ENCODE measurements around the gene DNPH1. TPM values are rescaled to one million over a fixed set of nuclear protein-coding genes. Genes with fewer than 3 reads are reported as not detected.
A peak's percentile ranks its signal among the peaks of the same experiment; 100 is the strongest.

The DNPH1 gene
- polyA plus RNA-seq, 4 donors: 29.2 to 87.2 (median 46.4) TPM

DNA sequence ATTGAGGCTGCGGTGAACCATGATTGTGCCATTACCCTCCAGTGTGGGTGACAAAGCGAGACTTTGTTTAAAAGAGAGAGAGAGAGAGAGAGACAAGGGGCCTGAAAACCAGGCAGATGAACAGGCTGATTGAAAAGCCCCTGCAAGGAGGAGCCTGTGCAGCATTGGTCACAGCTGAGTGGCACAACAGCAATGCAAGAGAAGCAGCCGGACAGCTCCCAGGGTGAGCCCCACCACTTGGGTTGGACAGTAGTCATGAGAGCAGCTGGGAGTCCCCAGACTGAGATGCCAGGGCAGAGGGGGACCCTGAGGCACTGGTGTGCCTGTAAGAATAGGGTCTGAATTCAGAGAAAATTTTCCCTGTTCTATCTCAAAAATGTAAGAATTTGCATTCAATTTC is 10.2 kb downstream of the DNPH1 start:
- DNase-seq (ENCODE audit: low read depth in 4 of 4, low spot score in 3 of 4): no peak

DNA sequence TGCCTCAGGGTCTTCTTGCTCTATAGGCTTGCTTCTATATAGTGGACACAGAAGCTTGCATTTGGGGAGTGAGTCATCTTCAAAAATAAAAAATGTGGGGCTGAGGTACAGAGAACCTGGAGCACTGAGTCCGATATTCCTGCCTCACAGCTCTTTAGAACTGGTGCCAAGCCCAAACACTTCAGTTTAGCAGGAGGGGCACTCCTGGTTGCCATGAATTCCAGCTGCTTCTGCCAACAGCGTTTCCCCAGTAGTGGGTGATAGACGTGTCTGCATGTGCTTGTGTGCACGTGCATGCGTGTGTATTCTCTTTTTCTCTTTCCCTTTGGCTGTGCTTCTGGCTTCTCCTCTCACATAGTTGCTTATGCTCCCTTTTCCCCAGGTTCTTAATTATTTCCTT is 11.9 kb downstream of the DNPH1 start:
- no peak for DNase-seq (ENCODE audit: low read depth in 4 of 4, low spot score in 3 of 4)

DNA sequence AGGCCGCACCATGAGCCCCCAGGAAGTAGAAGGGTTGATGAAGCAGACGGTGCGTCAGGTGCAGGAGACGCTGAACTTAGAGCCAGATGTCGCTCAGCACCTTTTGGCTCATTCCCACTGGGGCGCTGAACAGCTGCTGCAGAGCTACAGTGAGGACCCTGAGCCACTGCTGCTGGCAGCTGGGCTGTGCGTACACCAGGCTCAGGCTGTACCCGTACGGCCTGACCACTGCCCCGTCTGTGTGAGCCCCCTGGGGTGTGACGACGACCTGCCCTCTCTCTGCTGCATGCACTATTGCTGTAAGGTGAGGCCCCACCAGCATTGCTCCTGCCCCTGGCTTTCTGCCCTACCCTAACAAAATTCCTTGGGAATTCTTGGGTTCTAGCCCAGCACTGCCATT is 13.1 kb downstream of the DNPH1 start:
- DNase-seq (ENCODE audit: low read depth in 4 of 4, low spot score in 3 of 4): no peak

DNA sequence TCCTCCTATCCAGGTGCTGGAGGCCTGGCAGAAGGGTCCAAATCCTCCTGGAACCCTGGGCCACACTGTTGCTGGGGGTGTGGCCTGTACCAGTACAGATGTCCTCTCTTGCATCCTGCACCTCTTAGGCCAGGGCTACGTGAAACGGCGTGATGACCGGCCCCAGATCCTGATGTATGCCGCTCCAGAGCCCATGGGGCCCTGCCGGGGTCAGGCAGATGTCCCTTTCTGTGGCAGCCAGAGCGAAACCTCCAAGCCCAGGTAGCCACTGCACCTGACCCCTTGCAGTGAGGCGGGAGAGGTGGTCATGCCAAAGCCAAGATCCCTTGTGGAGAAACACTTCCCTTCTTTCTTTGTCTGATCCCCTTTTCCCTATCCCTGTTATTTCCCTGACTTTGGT is 14.2 kb downstream of the DNPH1 start:
- DNase-seq (ENCODE audit: low read depth in 4 of 4, low spot score in 3 of 4): no peak

DNA sequence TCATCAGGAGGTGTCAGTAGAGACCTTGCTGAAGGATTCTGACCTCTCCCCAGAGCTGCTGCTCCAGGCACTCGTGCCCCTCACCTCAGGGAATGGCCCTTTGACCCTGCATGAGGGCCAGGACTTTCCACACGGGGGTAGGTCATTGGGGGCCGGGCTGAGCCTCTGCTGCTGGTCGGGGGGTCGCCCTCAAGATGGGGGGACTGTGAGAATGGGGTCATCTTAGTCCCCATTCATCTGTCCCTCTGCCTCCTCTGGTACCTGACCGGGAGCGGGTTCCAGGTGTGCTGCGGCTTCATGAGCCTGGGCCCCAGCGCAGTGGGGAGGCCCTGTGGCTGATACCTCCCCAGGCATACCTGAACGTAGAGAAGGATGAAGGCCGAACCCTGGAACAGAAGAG is 15.8 kb downstream of the DNPH1 start:
- no peak for DNase-seq (ENCODE audit: low read depth in 4 of 4, low spot score in 3 of 4)

DNA sequence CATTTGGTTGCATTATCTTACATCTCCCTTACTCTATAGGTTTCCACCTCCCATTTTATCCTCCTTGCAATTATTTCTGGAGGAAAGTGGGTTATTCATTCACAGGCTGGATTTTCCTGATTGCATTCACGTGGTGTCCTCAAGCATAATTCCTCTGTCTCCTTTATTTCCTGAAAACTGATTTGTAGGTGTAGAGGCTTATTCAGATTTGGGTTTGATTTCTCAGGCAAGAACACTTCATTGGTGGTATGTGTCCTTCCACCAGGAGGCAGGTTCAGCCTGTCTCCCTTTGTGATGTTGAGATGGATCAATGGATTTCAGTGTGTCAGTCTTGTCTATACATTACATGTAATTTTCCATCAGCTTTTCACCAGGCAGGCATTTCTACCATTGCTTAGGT is 17.3 kb downstream of the DNPH1 start:
- peak in 2 of 4 donors; percentile 9 to 14 for DNase-seq (ENCODE audit: low read depth in 4 of 4, low spot score in 3 of 4)

DNA sequence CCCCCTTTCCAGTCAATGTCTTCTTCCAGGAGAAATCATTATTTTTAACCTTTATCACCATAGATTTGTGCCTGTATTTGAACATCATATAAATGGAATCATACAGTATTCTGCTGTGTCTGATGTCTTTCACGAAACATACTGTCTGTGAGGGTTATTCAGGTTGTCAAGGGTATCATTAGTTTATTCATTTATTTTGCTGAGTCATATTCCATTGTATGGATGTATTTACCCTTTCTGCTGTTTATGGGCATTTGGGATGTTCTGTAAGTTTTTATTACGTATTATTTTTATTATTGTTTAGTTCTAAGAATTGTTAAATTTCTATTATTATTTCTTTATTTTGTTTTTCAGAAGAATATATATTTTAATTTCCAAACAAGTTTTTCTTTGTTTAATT is 22.0 kb downstream of the DNPH1 start:
- DNase-seq (ENCODE audit: low read depth in 4 of 4, low spot score in 3 of 4): no peak

DNA sequence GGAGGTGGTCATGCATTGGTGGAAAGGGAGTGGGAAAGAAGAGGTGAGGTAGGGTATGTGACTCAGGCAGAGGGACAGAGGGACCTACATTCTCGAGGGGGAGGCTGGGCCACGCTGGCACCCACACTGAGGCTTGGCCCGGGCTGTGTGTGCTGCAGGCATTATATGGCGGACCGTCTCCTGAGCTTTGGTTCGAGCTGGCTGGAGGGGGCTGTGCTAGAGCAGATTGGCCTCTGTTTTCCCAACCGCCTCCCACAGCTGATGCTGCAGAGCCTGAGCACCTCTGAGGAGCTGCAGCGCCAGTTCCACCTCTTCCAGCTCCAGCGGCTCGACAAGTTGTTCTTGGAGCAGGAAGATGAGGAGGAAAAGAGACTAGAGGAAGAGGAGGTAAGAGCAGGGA is 23.4 kb downstream of the DNPH1 start:
- DNase-seq (ENCODE audit: low read depth in 4 of 4, low spot score in 3 of 4): no peak

DNA sequence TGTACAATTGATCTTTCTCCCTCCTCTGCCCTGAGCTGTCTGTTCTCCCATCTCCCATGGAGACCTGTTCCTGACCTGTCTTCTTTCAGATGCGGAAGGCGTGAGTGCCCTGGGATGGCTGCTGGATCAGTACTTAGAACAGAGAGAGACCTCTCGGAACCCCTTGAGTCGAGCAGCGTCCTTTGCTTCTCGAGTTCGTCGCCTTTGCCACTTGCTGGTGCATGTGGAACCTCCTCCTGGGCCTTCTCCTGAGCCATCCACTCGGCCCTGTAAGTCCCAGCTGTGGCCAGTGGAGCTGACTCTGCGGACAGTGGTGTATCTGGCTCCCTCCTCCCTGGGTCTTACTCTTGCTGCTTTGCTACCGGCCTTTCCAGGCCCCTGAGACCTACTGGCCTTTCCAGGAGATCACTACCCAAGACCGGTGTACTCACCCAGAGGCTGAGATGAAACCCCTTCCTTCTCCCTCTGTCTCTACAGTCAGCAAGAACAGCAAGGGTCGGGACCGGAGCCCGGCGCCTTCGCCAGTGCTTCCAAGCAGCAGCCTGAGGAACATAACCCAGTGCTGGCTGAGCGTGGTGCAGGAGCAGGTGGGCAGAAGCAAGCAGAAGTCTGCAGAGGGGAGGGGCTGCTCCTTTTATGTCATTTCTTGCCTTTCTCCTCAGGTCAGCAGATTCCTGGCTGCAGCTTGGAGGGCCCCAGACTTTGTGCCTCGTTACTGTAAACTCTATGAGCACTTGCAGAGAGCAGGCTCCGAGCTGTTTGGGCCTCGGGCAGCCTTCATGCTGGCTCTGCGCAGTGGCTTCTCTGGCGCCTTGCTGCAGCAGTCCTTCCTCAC is 24.8 kb downstream of the DNPH1 start:
- DNase-seq (ENCODE audit: low read depth in 4 of 4, low spot score in 3 of 4): no peak

DNA sequence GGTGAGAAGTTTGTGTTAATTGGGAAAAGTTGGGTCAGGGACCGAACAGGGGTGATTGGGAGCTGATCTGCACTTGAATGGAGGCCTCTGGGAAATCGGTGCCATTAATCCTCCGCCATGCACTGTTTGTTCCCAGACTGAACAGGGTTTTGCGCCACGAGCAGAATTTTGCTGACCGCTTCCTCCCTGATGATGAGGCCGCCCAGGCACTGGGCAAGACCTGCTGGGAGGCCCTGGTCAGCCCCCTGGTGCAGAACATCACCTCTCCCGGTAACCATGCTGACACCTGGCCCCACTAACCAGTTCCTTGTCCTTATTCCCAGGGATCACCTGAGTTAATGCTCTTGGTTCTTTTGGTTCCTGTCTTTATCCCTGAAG is 25.6 kb downstream of the DNPH1 start:
- no peak for DNase-seq (ENCODE audit: low read depth in 4 of 4, low spot score in 3 of 4)

DNA sequence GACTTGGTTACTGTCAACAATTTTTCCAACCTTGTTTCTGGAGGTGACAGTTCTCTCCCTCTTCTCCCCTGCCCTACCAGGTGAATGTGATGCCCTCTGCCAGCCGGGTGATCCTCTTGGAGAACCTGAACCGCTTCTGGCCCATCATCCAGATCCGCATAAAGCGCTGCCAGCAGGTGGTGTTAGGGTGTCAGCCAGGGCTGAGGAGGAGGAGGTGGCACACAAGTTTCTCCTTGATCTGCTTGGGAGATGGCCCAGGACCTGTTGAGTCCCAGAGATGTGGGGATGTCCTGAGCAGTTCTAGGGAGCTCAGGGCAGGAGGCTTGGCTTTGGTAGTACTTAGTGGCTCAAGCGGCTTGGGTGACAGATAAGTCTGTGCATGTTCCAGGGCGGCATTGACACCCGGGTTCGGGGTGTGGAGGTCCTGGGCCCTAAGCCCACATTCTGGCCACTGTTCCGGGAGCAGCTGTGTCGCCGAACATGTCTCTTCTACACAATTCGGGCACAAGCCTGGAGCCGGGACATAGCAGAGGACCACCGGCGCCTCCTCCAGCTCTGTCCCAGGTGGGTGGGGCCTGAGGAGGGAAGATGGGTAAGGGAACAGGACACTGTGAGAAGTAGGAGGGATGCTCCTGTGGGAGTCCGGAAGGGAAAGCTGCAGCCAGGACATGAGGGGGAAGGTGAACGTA is 26.1 kb downstream of the DNPH1 start:
- no peak for DNase-seq (ENCODE audit: low read depth in 4 of 4, low spot score in 3 of 4)

DNA sequence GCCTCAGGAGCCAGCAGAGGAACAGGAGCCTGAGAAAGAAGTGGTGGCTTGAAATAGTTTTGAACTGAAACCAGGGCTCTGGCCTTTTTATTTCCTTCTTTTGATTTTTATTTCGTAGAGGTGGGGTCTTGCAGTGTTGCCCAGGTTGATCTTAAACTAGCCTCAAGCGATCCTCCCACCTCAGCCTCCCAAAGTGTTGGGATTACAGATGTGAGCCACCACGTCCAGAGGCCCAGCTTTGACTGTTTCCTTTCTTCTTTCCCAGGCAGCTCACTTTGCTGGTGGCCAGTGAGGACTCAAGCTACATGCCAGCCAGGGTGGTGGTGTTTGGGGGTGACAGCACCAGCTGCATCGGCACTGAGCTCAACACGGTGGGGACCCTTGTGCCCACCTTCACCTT is 26.8 kb downstream of the DNPH1 start:
- no peak for DNase-seq (ENCODE audit: low read depth in 4 of 4, low spot score in 3 of 4)

DNA sequence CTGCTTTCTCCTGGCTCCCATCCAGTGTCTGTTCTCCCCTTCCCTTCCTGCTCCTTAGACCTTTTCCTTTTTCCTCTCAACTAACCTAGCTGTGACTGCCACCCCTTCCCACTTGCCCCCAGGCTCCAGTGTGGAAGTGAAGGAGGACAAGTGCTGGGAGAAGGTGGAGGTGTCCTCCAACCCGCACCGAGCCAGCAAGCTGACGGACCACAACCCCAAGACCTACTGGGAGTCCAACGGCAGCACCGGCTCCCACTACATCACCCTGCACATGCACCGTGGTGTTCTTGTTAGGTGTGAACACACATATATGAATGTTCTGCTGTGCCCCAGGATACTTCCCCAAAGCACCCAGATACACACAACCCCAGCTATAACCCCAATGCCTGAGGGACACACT is 28.7 kb downstream of the DNPH1 start:
- DNase-seq (ENCODE audit: low read depth in 4 of 4, low spot score in 3 of 4): no peak

DNA sequence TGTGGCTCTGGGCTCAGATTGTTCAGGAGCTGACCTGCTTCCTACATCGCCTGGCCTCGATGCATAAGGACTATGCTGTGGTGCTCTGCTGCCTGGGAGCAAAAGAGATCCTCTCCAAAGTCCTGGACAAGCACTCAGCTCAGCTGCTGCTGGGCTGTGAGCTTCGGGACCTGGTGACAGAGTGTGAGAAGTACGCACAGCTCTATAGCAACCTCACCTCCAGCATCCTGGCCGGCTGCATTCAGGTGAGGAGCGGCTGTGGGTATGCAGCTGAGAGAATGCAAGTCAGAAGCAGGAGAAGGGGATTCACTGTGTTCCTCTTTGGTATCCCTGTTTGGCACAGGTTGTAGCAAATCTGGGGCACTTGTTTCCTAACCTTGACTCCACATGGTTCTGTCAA is 29.4 kb downstream of the DNPH1 start:
- DNase-seq (ENCODE audit: low read depth in 4 of 4, low spot score in 3 of 4): no peak

DNA sequence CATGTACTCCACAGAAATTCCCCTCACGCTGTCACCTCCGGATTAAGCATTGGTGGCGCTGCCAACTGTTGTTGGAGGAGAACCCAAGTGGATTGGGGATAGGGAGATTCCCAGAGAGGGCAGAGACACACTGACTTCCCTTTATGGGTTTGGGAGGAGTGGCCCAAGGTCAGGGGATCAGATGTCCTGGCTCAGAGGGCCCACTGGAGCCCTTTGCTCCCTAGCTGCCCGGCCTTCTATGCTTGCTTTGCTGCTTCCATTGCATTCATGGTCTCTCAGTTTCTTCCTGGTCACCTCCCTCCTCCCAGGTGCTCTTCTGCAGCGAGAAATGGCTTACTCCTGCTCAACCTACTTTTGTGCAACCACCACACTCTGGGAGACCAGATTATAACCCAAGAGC is 32.9 kb downstream of the DNPH1 start:
- no peak for DNase-seq (ENCODE audit: low read depth in 4 of 4, low spot score in 3 of 4)

DNA sequence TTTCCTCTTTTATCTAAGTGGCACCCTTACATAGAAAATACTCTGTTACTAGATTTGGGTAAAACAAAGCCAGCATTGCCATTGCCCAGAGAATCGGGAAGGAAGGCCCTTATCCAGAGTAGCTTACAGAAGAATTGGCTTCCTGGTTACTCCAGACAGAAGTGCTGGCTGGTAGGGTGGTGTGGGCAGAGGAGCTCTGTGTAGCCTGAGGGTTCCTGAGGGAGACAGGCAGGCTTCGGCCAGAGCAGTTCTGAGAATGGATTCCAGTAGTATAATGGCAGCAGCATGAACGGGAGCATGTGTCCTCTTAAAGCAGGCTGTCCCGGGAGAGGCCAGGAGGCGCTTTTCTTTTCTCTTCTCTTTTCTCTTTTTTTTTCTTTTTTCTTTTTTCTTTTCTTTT is 35.4 kb downstream of the DNPH1 start:
- DNase-seq (ENCODE audit: low read depth in 4 of 4, low spot score in 3 of 4): no peak

DNA sequence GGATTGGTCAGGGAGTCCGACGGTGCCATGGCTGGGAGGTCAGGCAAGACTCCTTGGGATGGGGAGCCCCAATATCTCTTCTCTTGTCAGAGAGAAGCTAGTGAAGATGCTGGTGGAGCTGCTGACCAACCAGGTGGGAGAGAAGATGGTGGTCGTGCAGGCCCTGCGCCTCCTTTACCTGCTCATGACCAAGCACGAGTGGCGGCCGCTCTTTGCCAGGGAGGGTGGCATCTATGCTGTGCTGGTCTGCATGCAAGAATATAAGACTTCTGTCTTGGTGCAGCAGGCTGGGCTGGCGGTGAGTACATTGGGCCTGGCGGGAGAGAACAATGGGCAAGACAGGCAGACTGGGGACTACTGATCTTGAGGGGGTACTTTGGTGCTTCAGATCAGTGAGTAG is 36.4 kb downstream of the DNPH1 start:
- no peak for DNase-seq (ENCODE audit: low read depth in 4 of 4, low spot score in 3 of 4)

DNA sequence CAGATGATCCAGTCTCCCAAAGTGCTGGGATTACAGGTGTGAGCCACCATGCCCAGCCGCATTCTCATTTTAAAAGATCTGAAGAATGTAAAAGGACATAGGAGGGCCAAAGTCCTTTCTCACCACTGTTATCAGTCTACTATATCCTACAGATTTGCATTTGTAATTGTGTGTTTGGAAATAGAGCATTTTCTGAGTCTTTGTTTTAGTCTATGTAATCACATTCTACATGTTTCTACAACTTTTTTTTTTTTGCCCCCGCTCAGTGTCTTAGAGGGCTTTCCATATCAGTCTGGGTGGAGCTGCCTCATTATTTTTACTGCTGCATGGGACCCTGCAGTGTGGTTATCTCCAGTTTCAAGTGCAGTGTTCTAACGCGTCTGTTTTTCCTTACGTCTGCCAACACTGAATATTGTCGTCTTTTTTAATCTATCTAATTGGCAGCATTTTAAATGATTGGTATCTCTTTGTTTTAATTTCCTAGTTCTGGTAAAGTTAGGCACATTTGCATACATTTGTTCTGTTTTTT is 39.4 kb downstream of the DNPH1 start:
- no peak for DNase-seq (ENCODE audit: low read depth in 4 of 4, low spot score in 3 of 4)

DNA sequence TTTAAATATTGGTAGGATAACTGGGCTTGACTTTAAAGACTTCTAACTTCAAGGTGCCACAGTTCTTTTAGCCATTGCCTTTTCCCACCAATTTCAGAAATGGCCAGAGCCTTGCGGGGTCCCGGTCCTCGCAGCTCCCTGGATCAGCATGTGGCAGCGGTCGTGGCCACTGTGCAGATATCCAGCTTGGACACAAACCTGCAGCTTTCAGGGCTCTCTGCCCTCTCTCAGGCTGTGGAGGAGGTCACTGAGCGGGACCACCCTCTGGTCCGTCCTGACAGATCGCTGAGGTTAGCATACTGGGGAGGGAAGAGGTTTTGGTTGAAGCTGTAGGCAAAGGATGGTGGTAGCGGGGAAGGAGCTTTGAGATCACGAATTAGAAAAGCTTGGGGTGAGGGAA is 40.9 kb downstream of the DNPH1 start:
- DNase-seq (ENCODE audit: low read depth in 4 of 4, low spot score in 3 of 4): no peak

DNA sequence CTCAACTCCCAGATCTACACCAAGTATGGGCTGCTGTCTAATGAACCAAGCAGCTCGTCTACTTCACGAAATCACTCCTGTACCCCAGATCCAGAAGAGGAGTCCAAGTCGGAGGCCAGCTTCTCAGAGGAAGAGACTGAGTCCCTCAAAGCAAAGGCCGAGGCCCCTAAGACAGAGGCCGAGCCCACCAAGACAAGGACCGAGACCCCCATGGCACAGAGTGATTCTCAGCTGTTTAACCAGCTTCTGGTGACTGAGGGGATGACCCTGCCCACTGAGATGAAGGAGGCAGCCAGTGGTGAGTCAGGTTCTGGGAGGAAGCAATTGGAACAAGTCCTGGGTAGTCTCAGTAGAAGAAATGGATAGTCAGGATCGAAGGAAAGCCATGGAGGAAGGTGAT is 41.5 kb downstream of the DNPH1 start:
- no peak for DNase-seq (ENCODE audit: low read depth in 4 of 4, low spot score in 3 of 4)

DNA sequence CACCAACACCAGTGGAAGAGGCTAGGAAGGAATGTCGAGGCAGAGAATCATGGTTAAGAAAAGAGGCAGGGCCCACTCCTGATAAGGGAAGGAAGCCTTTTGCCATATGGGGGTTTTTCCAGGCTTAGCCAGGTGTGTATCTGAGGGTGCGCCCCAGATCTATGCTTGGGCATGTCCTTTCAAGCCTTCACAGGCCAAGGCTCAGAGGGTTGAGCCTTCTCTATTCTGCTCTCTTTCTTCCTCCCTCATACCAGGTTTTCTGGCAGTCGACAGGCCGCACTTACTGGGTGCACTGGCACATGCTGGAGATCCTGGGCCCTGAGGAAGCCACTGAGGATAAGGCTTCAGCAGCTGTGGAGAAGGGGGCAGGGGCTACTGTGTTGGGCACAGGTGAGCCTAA is 42.6 kb downstream of the DNPH1 start:
- DNase-seq (ENCODE audit: low read depth in 4 of 4, low spot score in 3 of 4): no peak

DNA sequence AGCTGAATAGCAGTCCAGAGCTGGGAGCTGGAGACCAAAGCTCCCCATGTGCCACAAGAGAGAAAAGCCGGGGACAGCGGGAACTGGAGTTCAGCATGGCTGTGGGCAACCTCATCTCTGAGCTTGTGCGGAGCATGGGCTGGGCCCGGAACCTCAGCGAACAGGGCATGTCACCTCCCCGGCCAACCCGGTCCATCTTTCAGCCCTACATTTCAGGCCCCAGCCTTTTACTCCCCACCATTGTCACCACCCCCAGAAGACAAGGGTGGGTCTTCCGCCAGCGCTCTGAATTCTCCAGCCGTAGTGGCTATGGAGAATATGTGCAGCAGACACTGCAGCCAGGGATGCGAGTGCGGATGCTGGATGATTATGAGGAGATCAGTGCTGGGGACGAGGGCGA is 43.3 kb downstream of the DNPH1 start:
- no peak for DNase-seq (ENCODE audit: low read depth in 4 of 4, low spot score in 3 of 4)

Data from left renal pelvis (tissue), 4 donors.